HepG2 (cell line): ENCODE results near the gene PSMG1. TPM values are rescaled to one million over a fixed set of nuclear protein-coding genes. Genes with fewer than 3 reads are reported as not detected.

ENCODE experiments used
- ATAD3A ChIP-seq: sonication (generic); formaldehyde crosslinking; IDR thresholded peaks from 2 replicates; pipeline ENCODE4 v1.4.0; 2020; ENCODE audit warnings: missing genetic modification reagents
- ATF5 ChIP-seq: sonication (generic); formaldehyde crosslinking; IDR thresholded peaks from 2 replicates; pipeline ENCODE4 v1.4.0; 2020; ENCODE audit warnings: mild to moderate bottlenecking, low read depth, missing genetic modification reagents
- BRCA1 ChIP-seq: sonication (generic); formaldehyde crosslinking; IDR thresholded peaks from 2 replicates; pipeline ENCODE4 v1.4.0; 2020; ENCODE audit warnings: missing genetic modification reagents
- HOXD1 ChIP-seq: sonication (generic); formaldehyde crosslinking; IDR thresholded peaks from 2 replicates; pipeline ENCODE4 v1.5.0; 2020; ENCODE audit warnings: missing genetic modification reagents
- KLF15 ChIP-seq: sonication (generic); formaldehyde crosslinking; IDR thresholded peaks from 2 replicates; pipeline ENCODE4 v1.8.1; 2023; ENCODE audit warnings: borderline replicate concordance, mild to moderate bottlenecking, inconsistent platforms, missing genetic modification reagents, mixed read lengths
- MIER2 ChIP-seq: IDR thresholded peaks from 2 replicates; pipeline ENCODE4 v1.6.1; 2016; ENCODE audit warnings: missing biosample characterization, missing genetic modification reagents
- NFAT5 ChIP-seq: sonication (generic); formaldehyde crosslinking; IDR thresholded peaks from 2 replicates; pipeline ENCODE4 v1.4.0; 2020; ENCODE audit warnings: missing genetic modification reagents
- PRDM4 ChIP-seq: sonication (generic); formaldehyde crosslinking; IDR thresholded peaks from 2 replicates; pipeline ENCODE4 v1.9.0; 2021; ENCODE audit warnings: missing genetic modification reagents, borderline replicate concordance
- RFX5 ChIP-seq: IDR thresholded peaks from 2 replicates; pipeline ENCODE4 v1.6.1; 2011; ENCODE audit warnings: low read depth, low read length, improper control_type of control experiment
- SKI ChIP-seq: fragments of 450-650 bp; IDR thresholded peaks from one replicate; pipeline ENCODE4 v1.6.1; 2018; ENCODE audit warnings: mild to moderate bottlenecking; ENCODE audit not compliant: partially characterized antibody
- SMAD3 ChIP-seq: sonication (generic); formaldehyde crosslinking; IDR thresholded peaks from 2 replicates; pipeline ENCODE4 v1.4.0; 2020; ENCODE audit warnings: missing genetic modification reagents
- XBP1 ChIP-seq: sonication (generic); formaldehyde crosslinking; IDR thresholded peaks from 2 replicates; pipeline ENCODE4 v1.5.0; 2020; ENCODE audit warnings: missing genetic modification reagents
- ZBTB49 ChIP-seq: sonication (generic); formaldehyde crosslinking; IDR thresholded peaks from 2 replicates; pipeline ENCODE4 v1.4.0; 2020; ENCODE audit warnings: missing genetic modification reagents, borderline replicate concordance
- ZKSCAN8 ChIP-seq: IDR thresholded peaks from 2 replicates; pipeline ENCODE4 v1.6.1; 2016; ENCODE audit warnings: borderline replicate concordance, missing genetic modification reagents, missing compliant biosample characterization
- ZNF225 ChIP-seq: sonication (generic); formaldehyde crosslinking; IDR thresholded peaks from 2 replicates; pipeline ENCODE4 v1.4.0; 2020; ENCODE audit warnings: mild to moderate bottlenecking, missing genetic modification reagents
- ZNF331 ChIP-seq: sonication (generic); formaldehyde crosslinking; IDR thresholded peaks from 2 replicates; pipeline ENCODE4 v1.4.0; 2020; ENCODE audit warnings: missing genetic modification reagents
- ZNF430 ChIP-seq: sonication (generic); formaldehyde crosslinking; IDR thresholded peaks from 2 replicates; pipeline ENCODE4 v1.9.0; 2021; ENCODE audit warnings: mild to moderate bottlenecking, missing genetic modification reagents
- ZSCAN30 ChIP-seq: sonication (generic); formaldehyde crosslinking; IDR thresholded peaks from 2 replicates; pipeline ENCODE4 v1.5.0; 2020; ENCODE audit warnings: mild to moderate bottlenecking, missing genetic modification reagents
- ZSCAN31 ChIP-seq: sonication (generic); formaldehyde crosslinking; IDR thresholded peaks from 2 replicates; pipeline ENCODE4 v1.5.0; 2020; ENCODE audit warnings: low read depth, mild to moderate bottlenecking, missing genetic modification reagents
- polyA plus RNA-seq, 8 experiments: library from polyadenylated mRNA; depleted of rRNA in 3 of 8; stranded (reverse) in 7 of 8; unstranded in 1 of 8; fragments of >200 nt; fragmentation: Illumina TruSeq in 4 of 8; extraction: Trizol in 4 of 8; gene quantifications; 2 replicates each; pipeline versions ENCODE4 v1.2.1 to v1.2.3, GENCODE V29; 2011 to 2016; ENCODE audit warnings: low read depth in 4 of 8, missing spikeins in 1 of 8, mixed read lengths in 1 of 8; ENCODE audit not compliant: insufficient read depth in 1 of 8
- total RNA-seq, 5 experiments: library from RNA; depleted of rRNA; stranded (reverse); fragments of >200 nt; fragmentation: Illumina TruSeq; extraction: Trizol; gene quantifications; 2 replicates each; pipeline ENCODE4 v1.2.3, GENCODE V29; 2016; ENCODE audit warnings: low read depth in 1 of 5

Gene PSMG1
- total and polyA plus RNA-seq, 2 of the 13 experiments (the other 11 are each of a cell fraction or from before 2014, with no cell fraction given): 63.6 to 173 TPM

GRCh38 chr21:39183272-39184049 lies at the start of gene PSMG1 (continued):
- TF ChIP-seq PRDM4 (CRISPR knock-in tag) (no peak), XBP1 (no peak), HOXD1 (CRISPR knock-in tag) (0 out of 2 replicates have a peak, but pooled peaks have one; percentile 36), MIER2 (CRISPR knock-in tag) (peak; percentile 67), KLF15 (CRISPR knock-in tag) (0 out of 2 replicates have a peak, but pooled peaks have one; percentile 28), ZSCAN31 (peak; percentile 37), ZNF331 (CRISPR knock-in tag) (peak; percentile 58; the same call in 1 of the 2 replicates), ZBTB49 (CRISPR knock-in tag) (no peak), ZSCAN30 (CRISPR knock-in tag) (no peak), NFAT5 (CRISPR knock-in tag) (peak; percentile 59; the same call in 1 of the 2 replicates), ZKSCAN8 (CRISPR knock-in tag) (0 out of 2 replicates have a peak, but pooled peaks have one; percentile 22), BRCA1 (peak; percentile 66), RFX5 (no peak), ZNF430 (CRISPR knock-in tag) (no peak), ZNF225 (CRISPR knock-in tag) (peak; percentile 88; the same call in 1 of the 2 replicates), ATAD3A (CRISPR knock-in tag) (no peak), SMAD3 (CRISPR knock-in tag) (peak; percentile 26; the same call in 1 of the 2 replicates), ATF5 (CRISPR knock-in tag) (peak; percentile 73; the same call in 1 of the 2 replicates), SKI (peak; percentile 10)
